SU-DHL-6 (cell line): ENCODE results near the gene SPEF2.

Experiments used
- H2AFZ ChIP-seq: fragments of 200-600 bp; sonication (generic); 2 replicates; pipeline ENCODE4 v1.6.1; 2014; ENCODE audit warnings: low read depth, mild to moderate bottlenecking, moderate library complexity, mixed read lengths, antibody characterized with exemption, low read length; ENCODE audit not compliant: severe bottlenecking
- H3F3A ChIP-seq: fragments of 200-600 bp; shearing (Covaris generic); 2 replicates; pipeline ENCODE4 v1.6.0; 2016; ENCODE audit warnings: antibody characterized with exemption, mild to moderate bottlenecking; ENCODE audit not compliant: insufficient read depth
- H3K27ac ChIP-seq: fragments of 200-600 bp; sonication (generic); 2 replicates; pipeline ENCODE4 v1.5.1; 2016; ENCODE audit warnings: low read depth, mild to moderate bottlenecking, low read length, moderate library complexity, mixed read lengths
- H3K27me3 ChIP-seq: fragments of 200-600 bp; sonication (generic), shearing (Covaris generic); 2 replicates; pipeline ENCODE4 v1.6.0; 2014; ENCODE audit warnings: mild to moderate bottlenecking, low read length
- H3K36me3 ChIP-seq: fragments of 200-600 bp; sonication (generic); 2 replicates; pipeline ENCODE4 v1.6.1; 2014; ENCODE audit warnings: mild to moderate bottlenecking, low read length, mixed read lengths
- H3K4me2 ChIP-seq: fragments of 300-600, 200-600 bp; shearing (Covaris generic), sonication (generic); 2 replicates; pipeline ENCODE4 v1.6.0; 2014; ENCODE audit warnings: low read length, low read depth, mild to moderate bottlenecking; ENCODE audit not compliant: poor library complexity, severe bottlenecking
- H3K4me3 ChIP-seq: fragments of 200-600 bp; sonication (generic); 2 replicates; pipeline ENCODE4 v1.5.1; 2014; ENCODE audit warnings: antibody characterized with exemption, low read length, mild to moderate bottlenecking, mixed read lengths; ENCODE audit not compliant: insufficient read depth, poor library complexity, severe bottlenecking
- H3K79me2 ChIP-seq: fragments of 200-600 bp; sonication (generic); 2 replicates; pipeline ENCODE4 v1.6.1; 2014; ENCODE audit warnings: mild to moderate bottlenecking, low read length, moderate library complexity; ENCODE audit not compliant: insufficient read depth
- H3K9ac ChIP-seq: fragments of 200-600 bp; sonication (generic); 2 replicates; pipeline ENCODE4 v1.7.0; 2014; ENCODE audit warnings: mild to moderate bottlenecking, low read length
- H3K9me2 ChIP-seq: fragments of 200-600 bp; sonication (generic); replicated peaks from 2 replicates; pipeline ENCODE4 v1.6.1; 2014; ENCODE audit warnings: low read length; ENCODE audit not compliant: insufficient read depth
- H3K9me3 ChIP-seq: fragments of 200-600 bp; sonication (generic); 2 replicates; pipeline ENCODE4 v1.6.1; 2014; ENCODE audit warnings: low read length, mixed read lengths; ENCODE audit not compliant: insufficient read depth
- H4K20me1 ChIP-seq: fragments of 200-600 bp; sonication (generic); 2 replicates; pipeline ENCODE4 v1.6.1; 2014; ENCODE audit warnings: low read depth, mild to moderate bottlenecking, antibody characterized with exemption, low read length, moderate library complexity, mixed read lengths
- EZH2phosphoT487 ChIP-seq: fragments of 200-600 bp; sonication (generic), shearing (Covaris generic); conservative IDR thresholded peaks from 2 replicates; pipeline ENCODE4 v1.6.1; 2018; ENCODE audit warnings: mild to moderate bottlenecking, antibody characterized with exemption, low read length, moderate library complexity, mixed read lengths
- TF ChIP-seq, protein P1 (sequence below): fragments of 200-600 bp; sonication (generic); IDR thresholded peaks from one replicate; pipeline ENCODE4 v1.5.1; 2017; ENCODE audit warnings: antibody characterized with exemption, mild to moderate bottlenecking, low read length, moderate library complexity; ENCODE audit not compliant: insufficient read depth, poor library complexity, severe bottlenecking

Gene SPEF2

DNA sequence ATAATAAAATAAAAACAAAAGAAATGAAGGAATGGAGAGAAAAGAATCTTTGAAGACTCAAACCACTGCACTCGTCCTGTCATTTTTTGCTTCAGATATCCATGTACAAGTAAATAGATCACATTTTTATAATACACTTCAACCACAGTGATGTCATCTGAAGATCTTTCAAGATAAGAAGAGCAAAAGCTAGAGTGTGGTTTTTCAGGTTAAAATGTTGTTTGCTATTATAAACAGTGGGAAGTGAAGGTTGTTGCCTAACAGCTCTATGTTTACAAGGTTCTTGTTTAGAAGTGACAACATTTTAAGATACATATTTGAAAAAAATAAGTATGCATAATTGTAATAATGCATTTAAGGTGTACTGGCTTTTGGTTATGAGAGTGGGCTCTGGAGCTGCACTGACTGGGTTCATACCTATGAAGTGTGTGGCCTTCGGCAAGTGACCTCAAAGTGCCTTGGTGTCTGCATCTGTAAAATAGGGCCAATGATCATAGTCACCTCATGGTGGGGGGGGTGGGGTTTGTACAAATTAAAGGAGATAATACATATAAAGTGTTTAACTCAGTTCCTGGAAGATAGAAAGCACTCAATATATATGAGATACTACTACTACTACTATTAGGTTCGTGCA, 193.6 kb downstream of the SPEF2 start:
- Histone ChIP-seq H4K20me1 (no peaks in the 10 kb centered on the region), H3F3A (no peaks in the 10 kb centered on the region), H2AFZ (no peak overlapping the region), H3K36me3 (no peaks in the 10 kb centered on the region), H3K4me3 (no peak overlapping the region), H3K9me2 (no peaks in the 10 kb centered on the region), H3K79me2 (no peaks in the 10 kb centered on the region), H3K27me3 (no peaks in the 10 kb centered on the region), H3K27ac (no peak overlapping the region), H3K4me2 (no peak overlapping the region), H3K9me3 (no peaks in the 10 kb centered on the region), H3K9ac (no peak overlapping the region)
- TF ChIP-seq, protein P1, sequence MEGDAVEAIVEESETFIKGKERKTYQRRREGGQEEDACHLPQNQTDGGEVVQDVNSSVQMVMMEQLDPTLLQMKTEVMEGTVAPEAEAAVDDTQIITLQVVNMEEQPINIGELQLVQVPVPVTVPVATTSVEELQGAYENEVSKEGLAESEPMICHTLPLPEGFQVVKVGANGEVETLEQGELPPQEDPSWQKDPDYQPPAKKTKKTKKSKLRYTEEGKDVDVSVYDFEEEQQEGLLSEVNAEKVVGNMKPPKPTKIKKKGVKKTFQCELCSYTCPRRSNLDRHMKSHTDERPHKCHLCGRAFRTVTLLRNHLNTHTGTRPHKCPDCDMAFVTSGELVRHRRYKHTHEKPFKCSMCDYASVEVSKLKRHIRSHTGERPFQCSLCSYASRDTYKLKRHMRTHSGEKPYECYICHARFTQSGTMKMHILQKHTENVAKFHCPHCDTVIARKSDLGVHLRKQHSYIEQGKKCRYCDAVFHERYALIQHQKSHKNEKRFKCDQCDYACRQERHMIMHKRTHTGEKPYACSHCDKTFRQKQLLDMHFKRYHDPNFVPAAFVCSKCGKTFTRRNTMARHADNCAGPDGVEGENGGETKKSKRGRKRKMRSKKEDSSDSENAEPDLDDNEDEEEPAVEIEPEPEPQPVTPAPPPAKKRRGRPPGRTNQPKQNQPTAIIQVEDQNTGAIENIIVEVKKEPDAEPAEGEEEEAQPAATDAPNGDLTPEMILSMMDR: no peak
- no peak for TF ChIP-seq EZH2phosphoT487

DNA sequence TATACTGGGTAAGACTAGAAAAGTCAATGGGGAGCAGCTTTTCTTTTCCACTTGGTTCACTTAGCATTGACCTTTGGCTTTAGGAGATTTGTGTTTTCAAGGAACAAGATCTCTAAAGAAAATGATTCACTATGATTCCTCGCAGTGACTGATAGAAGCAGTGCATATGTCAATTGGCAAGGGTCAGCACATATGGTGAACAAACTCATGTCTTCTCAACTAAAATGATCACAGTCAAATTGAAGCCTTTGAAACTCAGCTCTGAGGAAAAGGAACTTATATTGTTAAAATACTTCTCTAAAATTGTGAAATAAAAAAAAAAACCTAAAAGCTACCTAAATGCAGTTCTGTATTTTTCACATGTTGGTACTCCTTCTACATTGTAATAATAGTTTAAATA, 195.9 kb downstream of the SPEF2 start:
- Histone ChIP-seq H3K4me3 (no peak overlapping the region), H3K9ac (no peak overlapping the region), H3K27ac (no peak overlapping the region), H3K4me2 (no peak overlapping the region), H2AFZ (no peak overlapping the region), H3K9me3 (no peaks in the 10 kb centered on the region), H3K36me3 (no peaks in the 10 kb centered on the region), H4K20me1 (no peaks in the 10 kb centered on the region), H3K79me2 (no peaks in the 10 kb centered on the region), H3K27me3 (no peaks in the 10 kb centered on the region), H3K9me2 (no peaks in the 10 kb centered on the region), H3F3A (no peaks in the 10 kb centered on the region)
- TF ChIP-seq, protein P1: no peak
- TF ChIP-seq EZH2phosphoT487: no peak

DNA sequence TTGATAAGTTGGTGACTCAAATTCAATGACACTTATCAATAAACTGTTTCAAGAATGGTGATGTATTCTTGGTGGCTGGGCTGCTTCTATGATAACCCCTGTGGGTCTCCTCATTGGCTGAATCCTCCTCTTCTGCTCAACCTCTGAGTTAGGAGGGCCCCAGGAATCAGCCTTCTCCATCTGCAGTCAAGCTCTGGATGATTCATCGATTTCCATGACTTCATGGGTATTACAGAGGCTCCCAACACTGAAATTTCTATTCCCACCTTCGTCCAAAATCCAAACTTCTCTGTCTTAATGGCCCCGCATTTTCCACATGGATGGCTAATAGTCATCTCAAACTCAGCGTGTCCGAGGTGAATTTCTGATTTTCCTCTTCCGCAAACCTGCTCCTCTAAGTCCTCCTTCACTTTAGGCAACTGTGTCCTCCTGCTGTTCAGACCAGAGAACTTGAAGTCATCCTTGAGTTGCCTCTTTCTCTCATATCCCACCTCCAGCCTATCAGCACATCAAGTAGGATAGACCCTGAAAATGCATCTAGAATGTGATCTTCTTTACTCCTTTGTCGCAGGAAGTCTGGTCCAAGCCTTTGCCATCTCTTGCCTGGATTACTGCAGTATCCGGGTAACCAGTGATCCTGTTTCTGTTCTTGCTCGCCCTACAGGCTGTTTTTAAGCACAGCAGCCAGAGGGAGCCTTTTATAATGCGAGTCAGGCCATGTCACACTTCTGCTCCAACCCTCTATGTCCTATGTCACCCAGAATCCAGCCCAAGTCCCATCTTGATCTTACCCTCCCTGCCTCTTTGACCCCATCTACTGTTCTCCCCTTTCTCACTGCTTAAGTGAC, 197.7 kb downstream of the SPEF2 start:
- TF ChIP-seq, protein P1: peak; percentile 42
- TF ChIP-seq EZH2phosphoT487: no peak
- Histone ChIP-seq H3K79me2 (no peaks in the 10 kb centered on the region), H3K27ac (no peak overlapping the region), H3K9me3 (no peaks in the 10 kb centered on the region), H4K20me1 (no peaks in the 10 kb centered on the region), H3K36me3 (no peaks in the 10 kb centered on the region), H3F3A (no peaks in the 10 kb centered on the region), H3K27me3 (no peaks in the 10 kb centered on the region), H3K4me2 (no peak overlapping the region), H2AFZ (no peak overlapping the region), H3K4me3 (no peak overlapping the region), H3K9me2 (no peaks in the 10 kb centered on the region), H3K9ac (no peak overlapping the region)
